ENCODE data around the gene RNF20. TPM values are rescaled to one million over a fixed set of nuclear protein-coding genes. Genes with fewer than 3 reads are reported as not detected.

Gene RNF20
- total and polyA plus RNA-seq, 2 experiments from 2014 or later, result 24.4 to 30.2 TPM

- Histone ChIP-seq H3K36me3 (no peaks in the 10 kb centered on the region), H3K27me3 (no peaks in the 10 kb centered on the region), H3K27ac (no peak overlapping the region), H3K9me3 (ENCODE audit: low read depth) (no peaks in the 10 kb centered on the region), H3K4me3 (no peak overlapping the region), H3K4me1 (ENCODE audit: low read depth) (no peaks in the 10 kb centered on the region)
- DNase-seq (ENCODE audit: low read depth in 1 of 2, low spot score in 1 of 2), result no peak
- TF ChIP-seq CTCF (IDR thresholded peaks at IDR 0.05; ENCODE audit: low read depth, low read length), result no peak
These were observed 70.6 kb downstream of the RNF20 start for GRCh38 chr9:101604296-101604695.

GRCh38 chr9:101605547-101605946 lies 71.9 kb downstream of the RNF20 start:
- no peak overlapping the region for H3K4me3 ChIP-seq
- H3K27me3 ChIP-seq, result no peaks in the 10 kb centered on the region
- no peak for DNase-seq (ENCODE audit: low read depth in 1 of 2, low spot score in 1 of 2)
- H3K27ac ChIP-seq, result no peak overlapping the region
- no peaks in the 10 kb centered on the region for H3K4me1 ChIP-seq (ENCODE audit: low read depth)
- H3K9me3 ChIP-seq (ENCODE audit: low read depth), result no peaks in the 10 kb centered on the region
- no peak for TF ChIP-seq CTCF (IDR thresholded peaks at IDR 0.05; ENCODE audit: low read depth, low read length)
- no peaks in the 10 kb centered on the region for H3K36me3 ChIP-seq

Other genes starting within 250 kb of the RNF20 start
- not detected in 2 replicates for gene BAAT, start 148.8 kb upstream of the RNF20 start, total RNA-seq
- gene BAAT, start 148.8 kb upstream of the RNF20 start, polyA plus RNA-seq, result not detected in 2 replicates
- 9.1 and 11.2 TPM in 2 replicates for gene MRPL50, start 135.2 kb upstream of the RNF20 start, total RNA-seq
- 23.5 and 24.5 TPM in 2 replicates for gene MRPL50, start 135.2 kb upstream of the RNF20 start, polyA plus RNA-seq
- gene ZNF189, start 135.0 kb upstream of the RNF20 start, total RNA-seq, result 15.6 and 20.3 TPM in 2 replicates
- gene ZNF189, start 135.0 kb upstream of the RNF20 start, polyA plus RNA-seq, result 5.8 and 8.4 TPM in 2 replicates
- gene ALDOB, start 98.1 kb upstream of the RNF20 start, total RNA-seq, result not detected in 2 replicates
- gene ALDOB, start 98.1 kb upstream of the RNF20 start, polyA plus RNA-seq, result 0.10 and 0.26 TPM in 2 replicates
- gene PPP3R2, start 61.1 kb downstream of the RNF20 start, total RNA-seq, result not detected in 2 replicates
- not detected in 2 replicates for gene PPP3R2, start 61.1 kb downstream of the RNF20 start, polyA plus RNA-seq
- not detected in 2 replicates for gene GRIN3A, start 204.8 kb downstream of the RNF20 start, total RNA-seq
- gene GRIN3A, start 204.8 kb downstream of the RNF20 start, polyA plus RNA-seq, result not detected in 2 replicates

Data from cardiac muscle cell (in vitro differentiated cells and primary cell).